ENCODE results near the gene GUK1. TPM values are rescaled to one million over a fixed set of nuclear protein-coding genes. Genes with fewer than 3 reads are reported as not detected.

The GUK1 gene
- polyA plus RNA-seq, 3 donors, result 262 to 391 (median 316) TPM

DNA sequence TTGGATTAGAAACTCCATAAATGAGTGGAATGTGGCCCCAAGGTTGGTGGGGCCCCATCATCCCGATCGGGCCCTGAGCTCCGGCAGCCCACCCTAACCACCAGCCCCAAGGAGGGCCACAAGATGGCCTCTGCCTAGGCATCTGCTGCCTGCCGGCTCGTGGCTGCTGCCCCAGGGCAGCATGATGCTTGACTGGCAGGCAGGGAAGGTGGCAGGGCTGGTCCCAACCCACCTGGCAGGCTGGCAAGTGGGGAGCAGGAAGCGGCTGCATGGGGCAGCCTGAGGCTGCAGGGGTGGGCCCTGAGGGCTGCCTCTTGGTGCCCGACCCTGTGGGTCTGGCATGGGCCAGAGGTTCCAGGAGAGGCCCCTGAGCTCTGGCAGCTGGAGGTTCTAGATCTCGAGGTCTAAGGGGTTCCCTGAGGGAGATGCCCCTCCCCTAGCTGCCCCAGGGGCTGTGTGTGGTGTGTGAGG, 8.9 kb downstream of the GUK1 start:
- H3K27me3 ChIP-seq (ENCODE audit: control insufficient read depth in 2 of 2, insufficient read depth in 2 of 2, low read length in 2 of 2), result no peaks in the 10 kb centered on the region
- no peak overlapping the region for H3K27ac ChIP-seq (ENCODE audit: low read depth in 1 of 2, low read length in 2 of 2)
- Mint-ChIP-seq H3K36me3 (peaks cover 13 to 38% of the 10 kb centered on the region in 2 donors), H3K27me3 (ENCODE audit: low read depth in 3 of 3) (peaks cover 0 to 5% (median 0%) of the 10 kb centered on the region in 3 donors), H3K4me3 (no peak overlapping the region), H3K4me1 (no peaks in the 10 kb centered on the region), H3K9me3 (no peaks in the 10 kb centered on the region), H3K27ac (peak overlapping the region in 1 of 7 donors; percentile 60)
- H3K4me2 ChIP-seq (replicated peaks; ENCODE audit: extremely low read depth, low read length, poor library complexity, severe bottlenecking), result no peak overlapping the region
- TF ChIP-seq, protein P1, sequence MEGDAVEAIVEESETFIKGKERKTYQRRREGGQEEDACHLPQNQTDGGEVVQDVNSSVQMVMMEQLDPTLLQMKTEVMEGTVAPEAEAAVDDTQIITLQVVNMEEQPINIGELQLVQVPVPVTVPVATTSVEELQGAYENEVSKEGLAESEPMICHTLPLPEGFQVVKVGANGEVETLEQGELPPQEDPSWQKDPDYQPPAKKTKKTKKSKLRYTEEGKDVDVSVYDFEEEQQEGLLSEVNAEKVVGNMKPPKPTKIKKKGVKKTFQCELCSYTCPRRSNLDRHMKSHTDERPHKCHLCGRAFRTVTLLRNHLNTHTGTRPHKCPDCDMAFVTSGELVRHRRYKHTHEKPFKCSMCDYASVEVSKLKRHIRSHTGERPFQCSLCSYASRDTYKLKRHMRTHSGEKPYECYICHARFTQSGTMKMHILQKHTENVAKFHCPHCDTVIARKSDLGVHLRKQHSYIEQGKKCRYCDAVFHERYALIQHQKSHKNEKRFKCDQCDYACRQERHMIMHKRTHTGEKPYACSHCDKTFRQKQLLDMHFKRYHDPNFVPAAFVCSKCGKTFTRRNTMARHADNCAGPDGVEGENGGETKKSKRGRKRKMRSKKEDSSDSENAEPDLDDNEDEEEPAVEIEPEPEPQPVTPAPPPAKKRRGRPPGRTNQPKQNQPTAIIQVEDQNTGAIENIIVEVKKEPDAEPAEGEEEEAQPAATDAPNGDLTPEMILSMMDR (IDR thresholded peaks at IDR 0.05), result no peak
- H3K9ac ChIP-seq (ENCODE audit: insufficient read depth, low read length, poor library complexity, severe bottlenecking), result no peak overlapping the region
- H3K4me3 ChIP-seq (replicated peaks in 1 of 3; ENCODE audit: low read depth in 2 of 3, low read length in 3 of 3), result no peak overlapping the region
- H3K36me3 ChIP-seq (replicated peaks in 1 of 2; ENCODE audit: control insufficient read depth in 1 of 2, insufficient read depth in 2 of 2, low read length in 2 of 2), result peaks cover 32 to 40% of the 10 kb centered on the region in 2 donors
- peaks cover 26% of the 10 kb centered on the region for H3K79me2 ChIP-seq (ENCODE audit: insufficient read depth, low read length)
- no peaks in the 10 kb centered on the region for H3K9me3 ChIP-seq (replicated peaks in 1 of 2; ENCODE audit: control insufficient read depth in 1 of 2, insufficient read depth in 1 of 2, low read length in 2 of 2)
- WGBS (ENCODE audit: insufficient coverage), result 97% methylated on average over 8 of the region's 8 CpGs
- intact Hi-C loops (cut with micrococcal nuclease), result no loop called here
- no peaks in the 10 kb centered on the region for H3K4me1 ChIP-seq (ENCODE audit: control insufficient read depth in 1 of 2, insufficient read depth in 2 of 2, low read length in 2 of 2)
- no peak overlapping the region for H2AFZ ChIP-seq (ENCODE audit: insufficient read depth, low read depth, low read length, poor library complexity, severe bottlenecking)
- H4K20me1 ChIP-seq (ENCODE audit: insufficient read depth, low read length), result peaks cover 72% of the 10 kb centered on the region
- no peak for DNase-seq

DNA sequence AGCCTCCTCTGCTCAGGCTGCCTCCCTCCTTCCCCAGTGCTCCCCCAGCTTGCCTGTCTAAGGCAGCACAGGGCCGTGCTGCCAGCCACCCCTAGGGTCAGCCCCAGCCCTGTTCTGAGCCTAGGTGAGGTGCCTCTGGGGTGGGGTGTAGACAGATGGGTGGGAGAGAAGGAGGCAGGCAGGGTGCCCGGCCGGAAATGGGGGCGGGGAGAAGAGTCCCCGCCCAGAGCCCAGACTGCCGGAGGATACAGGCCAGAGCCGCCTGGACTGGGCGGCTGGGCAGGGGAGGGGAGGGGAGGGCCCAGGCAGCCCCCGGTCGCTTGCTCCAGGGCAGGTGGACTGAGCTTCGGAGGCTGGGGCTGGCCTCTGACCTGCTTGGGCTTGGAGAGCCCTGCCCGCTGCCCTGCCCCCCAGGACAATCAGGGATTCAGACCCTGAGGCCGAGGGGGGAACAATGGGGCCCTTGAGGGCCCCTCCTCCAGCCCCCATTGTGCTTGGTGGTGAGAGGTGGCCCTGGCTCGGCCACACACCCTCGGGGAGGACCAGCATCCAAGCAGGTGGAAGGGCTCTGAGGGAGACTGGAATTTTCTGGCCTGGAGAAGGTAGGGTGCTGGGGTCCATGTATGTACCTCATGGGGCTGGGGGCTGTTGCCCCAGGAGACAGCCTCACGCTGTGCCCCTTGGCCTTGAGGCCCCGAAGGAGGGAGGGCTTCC, 9.5 kb downstream of the GUK1 start, which contains the start of gene GJC2:
Gene GJC2, plus strand, starts transcription at position 525 of the 714 bp plus-strand sequence. CDS start 7,829 bp downstream, outside the sequence.
- WGBS (ENCODE audit: insufficient coverage), result 94% methylated on average over 10 of the region's 17 CpGs
- Histone ChIP-seq H3K4me1 (ENCODE audit: control insufficient read depth in 1 of 2, insufficient read depth in 2 of 2, low read length in 2 of 2) (no peaks in the 10 kb centered on the region), H3K27ac (ENCODE audit: low read depth in 1 of 2, low read length in 2 of 2) (no peak within 1 kb of the TSS), H4K20me1 (ENCODE audit: insufficient read depth, low read length) (peaks cover 66% of the 10 kb centered on the region), H3K4me3 (replicated peaks in 1 of 3; ENCODE audit: low read depth in 2 of 3, low read length in 3 of 3) (no peak within 1 kb of the TSS), H3K36me3 (replicated peaks in 1 of 2; ENCODE audit: control insufficient read depth in 1 of 2, insufficient read depth in 2 of 2, low read length in 2 of 2) (peaks cover 32 to 40% of the 10 kb centered on the region in 2 donors), H3K27me3 (ENCODE audit: control insufficient read depth in 2 of 2, insufficient read depth in 2 of 2, low read length in 2 of 2) (no peaks in the 10 kb centered on the region), H3K4me2 (replicated peaks; ENCODE audit: extremely low read depth, low read length, poor library complexity, severe bottlenecking) (no peak within 1 kb of the TSS), H3K9ac (ENCODE audit: insufficient read depth, low read length, poor library complexity, severe bottlenecking) (no peak within 1 kb of the TSS), H3K9me3 (replicated peaks in 1 of 2; ENCODE audit: control insufficient read depth in 1 of 2, insufficient read depth in 1 of 2, low read length in 2 of 2) (no peaks in the 10 kb centered on the region), H2AFZ (ENCODE audit: insufficient read depth, low read depth, low read length, poor library complexity, severe bottlenecking) (no peak within 1 kb of the TSS), H3K79me2 (ENCODE audit: insufficient read depth, low read length) (peaks cover 20% of the 10 kb centered on the region)
- Mint-ChIP-seq H3K4me3 (no peak within 1 kb of the TSS), H3K27ac (peak within 1 kb of the TSS in 2 of 7 donors; percentile 18 to 60), H3K27me3 (ENCODE audit: low read depth in 3 of 3) (peaks cover 0 to 5% (median 0%) of the 10 kb centered on the region in 3 donors), H3K9me3 (no peaks in the 10 kb centered on the region), H3K4me1 (no peaks in the 10 kb centered on the region), H3K36me3 (peaks cover 13 to 37% of the 10 kb centered on the region in 2 donors)
- intact Hi-C loops (cut with micrococcal nuclease), result no loop called here
- TF ChIP-seq, protein P1 (IDR thresholded peaks at IDR 0.05), result no peak
- DNase-seq, result no peak
